Neural cell (in vitro differentiated cells): ENCODE results near the gene ACSM6. TPM values are rescaled to one million over a fixed set of nuclear protein-coding genes. Genes with fewer than 3 reads are reported as not detected.
A peak's percentile ranks its signal among the peaks of the same experiment; 100 is the strongest.

Experiments
- H2AFZ ChIP-seq: fragments of 200-600, 300-800 bp; sonication (generic), shearing (Covaris generic); 2 replicates; pipeline ENCODE4 v1.6.0; 2014; ENCODE audit warnings: low read depth, mild to moderate bottlenecking, antibody characterized with exemption, low read length, moderate library complexity
- H3F3A ChIP-seq: fragments of 200-600 bp; shearing (Covaris generic); 2 replicates; pipeline ENCODE4 v1.6.1; 2016; ENCODE audit warnings: mild to moderate bottlenecking, moderate library complexity, mixed read lengths, antibody characterized with exemption, low read length; ENCODE audit not compliant: insufficient read depth, poor library complexity, severe bottlenecking
- H3K27ac ChIP-seq: fragments of 200-600, 300-800 bp; sonication (generic), shearing (Covaris generic); 2 replicates; pipeline ENCODE4 v1.5.1; 2014; ENCODE audit warnings: mild to moderate bottlenecking, low read length, moderate library complexity
- H3K27me3 ChIP-seq: fragments of 300-800, 200-600 bp; sonication (generic), shearing (Covaris generic); 2 replicates; pipeline ENCODE4 v1.6.0; 2014; ENCODE audit warnings: mild to moderate bottlenecking, low read depth, low read length, moderate library complexity; ENCODE audit not compliant: insufficient read depth
- H3K36me3 ChIP-seq: fragments of 300-800, 200-600 bp; sonication (generic), shearing (Covaris generic); 2 replicates; pipeline ENCODE4 v1.5.1; 2014; ENCODE audit warnings: mild to moderate bottlenecking, antibody characterized with exemption, low read length, moderate library complexity; ENCODE audit not compliant: insufficient read depth
- H3K4me2 ChIP-seq: fragments of 300-800, 200-600 bp; sonication (generic), shearing (Covaris generic); 2 replicates; pipeline ENCODE4 v1.6.0; 2014; ENCODE audit warnings: mild to moderate bottlenecking, low read length
- H3K4me3 ChIP-seq: fragments of 300-800, 200-600 bp; sonication (generic), shearing (Covaris generic); 2 replicates; pipeline ENCODE4 v1.5.1; 2014; ENCODE audit warnings: mild to moderate bottlenecking, low read length, moderate library complexity
- H3K79me2 ChIP-seq: fragments of 200-600 bp; shearing (Covaris generic); replicated peaks from 2 replicates; pipeline ENCODE4 v1.6.0; 2014; ENCODE audit warnings: mild to moderate bottlenecking, low read length, moderate library complexity; ENCODE audit not compliant: insufficient read depth
- H3K9ac ChIP-seq: fragments of 300-800, 200-600 bp; sonication (generic), shearing (Covaris generic); 2 replicates; pipeline ENCODE4 v1.6.1; 2016; ENCODE audit warnings: mild to moderate bottlenecking, low read length, mixed read lengths
- H3K9me2 ChIP-seq: fragments of 200-600 bp; shearing (Covaris generic); 2 replicates; pipeline ENCODE4 v1.6.1; 2016; ENCODE audit warnings: mild to moderate bottlenecking, low read length, mixed read lengths; ENCODE audit not compliant: insufficient read depth
- H3K9me3 ChIP-seq: fragments of 200-600, 300-800 bp; sonication (generic), shearing (Covaris generic); 2 replicates; pipeline ENCODE4 v1.6.1; 2016; ENCODE audit warnings: mild to moderate bottlenecking, mixed run types, low read length, moderate library complexity, mixed read lengths
- H4K20me1 ChIP-seq: fragments of 200-600 bp; shearing (Covaris generic); 2 replicates; pipeline ENCODE4 v1.6.1; 2016; ENCODE audit warnings: mild to moderate bottlenecking, mixed run types; ENCODE audit not compliant: insufficient read depth
- EP300 ChIP-seq: fragments of 450-650 bp; conservative IDR thresholded peaks from 2 replicates; pipeline ENCODE4 v1.6.1; 2014; ENCODE audit warnings: antibody characterized with exemption, mild to moderate bottlenecking, moderate library complexity; ENCODE audit not compliant: poor library complexity, severe bottlenecking
- EZH2 ChIP-seq: fragments of 200-600, 300-800 bp; shearing (Covaris generic), sonication (generic); IDR thresholded peaks from 2 replicates; pipeline ENCODE4 v1.6.1; 2014; ENCODE audit warnings: antibody characterized with exemption, low read length, borderline replicate concordance, mild to moderate bottlenecking; ENCODE audit not compliant: insufficient read depth, poor library complexity, severe bottlenecking
- MXI1 ChIP-seq: fragments of 450-650 bp; conservative IDR thresholded peaks from 2 replicates; pipeline ENCODE4 v1.6.1; 2014; ENCODE audit warnings: antibody characterized with exemption, mild to moderate bottlenecking; ENCODE audit not compliant: poor library complexity, severe bottlenecking
- POLR2AphosphoS5 ChIP-seq: IDR thresholded peaks from 2 replicates; pipeline ENCODE4 v1.6.1; 2012
- RAD21 ChIP-seq: fragments of 450-650 bp; conservative IDR thresholded peaks from 2 replicates; pipeline ENCODE4 v1.6.1; 2014; ENCODE audit warnings: antibody characterized with exemption, mild to moderate bottlenecking, moderate library complexity
- REST ChIP-seq: IDR thresholded peaks from 2 replicates; pipeline ENCODE4 v1.6.1; 2012; ENCODE audit warnings: borderline replicate concordance
- SMC3 ChIP-seq: fragments of 450-650 bp; conservative IDR thresholded peaks from 2 replicates; pipeline ENCODE4 v1.6.1; 2014; ENCODE audit warnings: antibody characterized with exemption, mild to moderate bottlenecking, moderate library complexity; ENCODE audit not compliant: poor library complexity
- TAF1 ChIP-seq: IDR thresholded peaks from 2 replicates; pipeline ENCODE4 v1.6.1; 2012; ENCODE audit warnings: low read depth
- polyA plus RNA-seq: library from polyadenylated mRNA; depleted of rRNA; stranded (reverse); fragments of >200 nt; gene quantifications from 2 replicates; pipeline ENCODE4 v1.2.3, GENCODE V29; 2014
- TF ChIP-seq, protein P1 (sequence below): fragments of 450-650 bp; IDR thresholded peaks from 2 replicates; pipeline ENCODE4 v1.5.1; 2014; ENCODE audit warnings: antibody characterized with exemption, mild to moderate bottlenecking, moderate library complexity; ENCODE audit not compliant: poor library complexity, severe bottlenecking

ACSM6 gene
- polyA plus RNA-seq, 1 donor from 2014 or later, result not detected

DNA sequence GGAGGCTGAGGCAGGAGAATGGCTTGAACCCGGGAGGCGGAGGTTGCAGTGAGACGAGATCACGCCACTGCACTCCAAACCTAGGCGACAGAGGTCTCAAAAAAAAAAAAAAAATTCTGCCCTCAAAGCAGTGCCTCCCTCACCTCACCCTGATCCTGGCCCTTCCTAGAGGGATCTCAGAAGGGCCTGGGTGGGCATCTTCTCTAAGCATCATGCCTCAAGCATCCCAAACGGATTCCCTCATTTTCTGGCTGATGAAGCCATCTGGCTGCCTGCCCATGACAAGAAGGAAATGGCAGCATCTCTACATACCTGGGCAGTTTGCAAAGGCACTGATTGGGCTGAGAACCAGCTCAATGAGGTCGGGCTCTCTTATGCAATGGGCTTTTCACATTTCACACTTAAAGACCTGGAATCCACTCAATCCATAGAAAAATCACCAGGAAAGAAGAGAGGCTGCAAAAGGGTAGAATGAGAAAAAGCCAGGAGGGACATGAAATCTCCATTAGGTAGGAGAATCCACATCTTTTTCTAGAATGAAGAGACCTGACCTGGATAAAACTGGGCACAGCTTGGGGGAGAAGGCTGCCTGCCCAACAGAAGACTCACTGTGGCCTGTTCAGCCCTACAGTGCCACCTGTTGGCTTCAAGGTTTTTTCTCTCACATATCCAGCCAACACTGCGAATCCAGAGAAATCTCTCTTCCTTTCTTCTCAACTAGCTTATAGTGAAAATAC, 48.7 kb downstream of the ACSM6 start:
- H3K36me3 ChIP-seq, result no peaks in the 10 kb centered on the region
- H3F3A ChIP-seq, result no peaks in the 10 kb centered on the region
- H3K9me3 ChIP-seq, result no peaks in the 10 kb centered on the region
- no peak overlapping the region for H3K4me3 ChIP-seq
- H3K79me2 ChIP-seq, result no peaks in the 10 kb centered on the region
- TF ChIP-seq, protein P1, sequence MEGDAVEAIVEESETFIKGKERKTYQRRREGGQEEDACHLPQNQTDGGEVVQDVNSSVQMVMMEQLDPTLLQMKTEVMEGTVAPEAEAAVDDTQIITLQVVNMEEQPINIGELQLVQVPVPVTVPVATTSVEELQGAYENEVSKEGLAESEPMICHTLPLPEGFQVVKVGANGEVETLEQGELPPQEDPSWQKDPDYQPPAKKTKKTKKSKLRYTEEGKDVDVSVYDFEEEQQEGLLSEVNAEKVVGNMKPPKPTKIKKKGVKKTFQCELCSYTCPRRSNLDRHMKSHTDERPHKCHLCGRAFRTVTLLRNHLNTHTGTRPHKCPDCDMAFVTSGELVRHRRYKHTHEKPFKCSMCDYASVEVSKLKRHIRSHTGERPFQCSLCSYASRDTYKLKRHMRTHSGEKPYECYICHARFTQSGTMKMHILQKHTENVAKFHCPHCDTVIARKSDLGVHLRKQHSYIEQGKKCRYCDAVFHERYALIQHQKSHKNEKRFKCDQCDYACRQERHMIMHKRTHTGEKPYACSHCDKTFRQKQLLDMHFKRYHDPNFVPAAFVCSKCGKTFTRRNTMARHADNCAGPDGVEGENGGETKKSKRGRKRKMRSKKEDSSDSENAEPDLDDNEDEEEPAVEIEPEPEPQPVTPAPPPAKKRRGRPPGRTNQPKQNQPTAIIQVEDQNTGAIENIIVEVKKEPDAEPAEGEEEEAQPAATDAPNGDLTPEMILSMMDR, result peak; percentile 52
- TF ChIP-seq RAD21 (peak; percentile 62), TAF1 (no peak), SMC3 (peak; percentile 47), EZH2 (no peak), EP300 (no peak)
- no peaks in the 10 kb centered on the region for H4K20me1 ChIP-seq
- no peak overlapping the region for H3K4me2 ChIP-seq
- H2AFZ ChIP-seq, result no peak overlapping the region
- H3K27me3 ChIP-seq, result no peaks in the 10 kb centered on the region
- no peak overlapping the region for H3K9ac ChIP-seq
- no peaks in the 10 kb centered on the region for H3K9me2 ChIP-seq
- H3K27ac ChIP-seq, result no peak overlapping the region

DNA sequence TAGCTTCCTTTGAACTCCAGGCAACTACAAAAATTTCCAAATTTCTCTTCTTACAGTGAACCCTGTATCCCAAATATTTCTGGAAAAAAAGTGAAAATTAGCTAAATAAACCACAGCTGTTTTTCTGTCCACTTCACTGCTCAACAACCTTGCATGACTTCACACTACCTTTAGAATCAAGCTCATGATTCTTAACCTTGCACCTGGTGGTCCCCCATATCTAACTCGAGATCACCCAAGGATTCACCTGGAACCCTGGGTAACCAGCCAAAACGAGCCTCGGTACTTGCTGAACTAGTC, 49.2 kb downstream of the ACSM6 start:
- Histone ChIP-seq H4K20me1 (no peaks in the 10 kb centered on the region), H2AFZ (no peak overlapping the region), H3K27ac (no peak overlapping the region), H3K79me2 (no peaks in the 10 kb centered on the region), H3K4me3 (no peak overlapping the region), H3K4me2 (no peak overlapping the region), H3F3A (no peaks in the 10 kb centered on the region), H3K36me3 (no peaks in the 10 kb centered on the region), H3K9me2 (no peaks in the 10 kb centered on the region), H3K27me3 (no peaks in the 10 kb centered on the region), H3K9me3 (no peaks in the 10 kb centered on the region), H3K9ac (no peak overlapping the region)
- no peak for TF ChIP-seq REST
- TF ChIP-seq EZH2, result no peak
- TF ChIP-seq POLR2AphosphoS5, result no peak
- no peak for TF ChIP-seq TAF1
- no peak for TF ChIP-seq MXI1
- TF ChIP-seq SMC3, result no peak
- no peak for TF ChIP-seq EP300
